Activated CD4-positive, CD25-positive, alpha-beta regulatory T cell treated with anti-CD3 and anti-CD28 coated beads, Interleukin-2, amount 50 U/mL, for 16 hours (primary cell): ENCODE results near the gene FLACC1.

Source experiments
- DNase-seq: peaks from one replicate; pipeline ENCODE4 v3.0.0-alpha.2; 2020; ENCODE audit warnings: low read depth, low spot score

FLACC1 gene

DNA sequence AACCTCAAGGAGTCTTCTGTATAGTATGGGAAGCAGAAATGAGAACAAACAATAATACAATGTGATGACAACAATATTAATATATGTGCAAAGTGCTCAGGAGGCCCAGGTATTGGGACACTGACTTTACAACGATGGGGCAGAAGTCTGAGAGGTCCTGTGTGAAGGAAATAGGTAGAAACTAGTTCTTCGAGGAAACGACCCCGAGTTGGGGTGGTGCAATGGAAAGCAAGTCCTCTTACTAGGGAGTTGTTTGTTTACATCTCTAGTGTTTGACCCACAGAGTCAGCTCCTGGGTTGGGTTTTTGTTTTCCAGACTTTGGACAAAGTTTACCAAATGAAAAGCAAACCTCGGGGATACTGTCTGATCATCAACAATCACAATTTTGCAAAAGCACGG lies 80.6 kb downstream of the FLACC1 start:
- DNase-seq, result no peak

DNA sequence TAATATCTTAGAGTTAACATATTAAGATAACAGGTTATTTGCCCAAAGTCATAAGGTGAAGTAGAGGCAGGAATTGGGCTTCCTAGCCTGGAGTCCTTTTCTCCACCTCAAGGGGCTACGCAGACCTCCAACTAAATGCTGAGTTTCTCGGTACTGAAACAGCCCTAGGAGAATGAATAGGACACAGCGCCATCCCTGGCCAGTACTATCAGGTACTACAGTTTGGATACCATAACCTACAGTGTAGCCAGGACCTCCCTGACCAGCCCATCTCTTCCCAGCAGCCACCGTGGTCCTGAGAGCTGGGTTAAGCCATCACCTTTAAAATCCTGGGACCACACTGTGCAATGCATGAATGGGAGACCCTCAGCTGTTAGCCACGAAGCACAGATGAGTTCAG lies 81.2 kb downstream of the FLACC1 start:
- no peak for DNase-seq

DNA sequence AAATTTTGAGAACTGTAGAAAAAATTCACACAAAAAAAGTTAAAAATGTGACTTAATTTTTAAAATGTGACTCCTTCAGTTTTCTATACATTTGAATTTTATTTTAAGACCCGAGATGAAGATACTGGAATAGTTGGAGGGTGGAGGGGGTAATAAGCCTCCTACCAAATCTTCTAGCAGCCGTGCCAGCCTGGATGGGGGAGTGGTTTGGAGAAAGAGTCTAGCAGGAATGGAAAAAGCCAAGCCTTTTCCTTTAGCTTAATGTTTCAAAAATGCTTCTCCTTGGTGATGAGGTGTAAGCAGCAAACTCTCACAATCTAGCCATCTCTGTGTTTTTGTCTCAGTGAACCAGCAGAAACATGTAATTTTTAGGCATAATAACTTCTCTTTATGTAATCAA lies 82.1 kb downstream of the FLACC1 start:
- DNase-seq, result no peak

DNA sequence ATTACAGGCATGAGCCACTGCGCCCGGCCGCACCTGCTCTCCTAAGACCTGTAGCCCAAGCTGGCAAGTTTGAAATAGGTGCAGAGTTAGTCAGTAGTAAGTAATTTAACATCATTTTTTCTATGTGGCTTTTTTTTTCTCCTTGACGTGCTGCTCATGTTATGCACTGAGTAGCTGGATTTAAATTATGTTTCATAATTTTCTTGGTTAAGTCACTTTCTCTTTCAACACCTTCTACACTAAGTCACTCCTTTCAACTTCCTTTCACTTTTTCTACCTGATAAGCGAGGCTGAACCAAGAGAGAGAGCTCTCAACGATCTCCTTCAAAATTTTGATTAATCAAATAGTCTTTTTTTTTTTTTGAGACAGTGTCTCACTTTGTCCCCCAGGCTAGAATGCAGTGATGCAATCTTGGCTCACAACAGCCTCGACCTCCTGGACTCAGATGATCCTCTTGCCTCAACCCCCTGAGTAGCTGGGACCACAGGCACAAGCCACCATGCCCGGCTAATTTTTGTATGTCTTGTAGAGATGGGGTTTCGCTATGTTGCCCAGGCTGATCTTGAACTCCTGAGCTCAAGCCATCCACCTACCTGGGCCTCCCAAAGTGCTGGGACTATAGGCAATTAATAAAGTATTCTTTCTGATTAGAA lies 83.7 kb downstream of the FLACC1 start:
- no peak for DNase-seq

DNA sequence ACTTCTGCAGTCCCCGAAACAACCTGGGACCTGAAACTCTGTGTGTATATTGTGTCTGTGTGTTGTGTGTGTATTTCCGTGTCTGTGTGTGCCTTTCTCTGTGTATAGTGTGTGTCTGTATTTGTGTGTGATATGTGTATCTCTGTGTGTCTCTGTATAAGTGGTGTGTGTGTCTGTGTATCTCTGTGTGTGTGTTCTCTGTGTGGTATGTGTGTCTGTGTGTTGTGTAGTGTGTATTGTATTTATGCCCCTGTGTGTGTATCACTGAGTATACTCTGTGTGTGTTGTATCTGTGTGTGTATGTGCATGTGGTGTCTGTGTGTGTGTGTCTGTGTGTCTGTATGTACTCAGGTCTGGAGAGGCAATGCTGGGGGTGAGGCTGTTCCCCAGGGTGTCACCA lies 85.2 kb downstream of the FLACC1 start:
- no peak for DNase-seq

DNA sequence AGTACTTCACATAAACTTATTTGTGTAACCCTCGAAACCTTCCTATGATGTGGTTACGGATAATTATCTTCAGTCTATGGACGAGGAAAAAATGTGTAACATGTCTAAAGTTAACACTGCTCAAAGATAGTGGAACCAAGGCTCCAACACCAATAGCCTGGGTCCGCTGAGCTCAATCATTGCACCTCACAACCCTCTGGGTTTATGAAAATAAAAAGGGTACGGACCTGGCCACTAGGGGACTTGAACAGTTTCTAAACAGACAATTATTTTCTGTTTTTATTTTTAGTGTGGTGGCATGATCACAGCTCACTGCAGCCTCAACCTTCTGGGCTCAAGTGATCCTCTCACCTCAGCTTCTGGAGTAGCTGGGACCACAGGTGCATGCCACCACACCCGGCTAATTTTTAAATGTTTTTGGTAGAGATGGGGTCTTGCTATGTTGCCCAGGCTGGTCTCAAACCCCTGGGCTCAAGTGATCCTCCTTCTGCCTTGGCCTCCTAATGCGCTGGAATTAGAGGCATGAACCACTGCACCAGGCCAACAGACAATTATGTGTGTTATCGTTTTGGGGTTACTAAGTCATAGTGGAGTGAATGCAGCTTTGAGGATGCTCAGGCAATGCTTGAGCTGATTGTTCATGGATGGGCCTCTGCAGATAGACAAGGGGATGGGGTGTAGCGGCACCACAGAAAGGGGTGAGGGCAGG lies 86.7 kb downstream of the FLACC1 start:
- no peak for DNase-seq

DNA sequence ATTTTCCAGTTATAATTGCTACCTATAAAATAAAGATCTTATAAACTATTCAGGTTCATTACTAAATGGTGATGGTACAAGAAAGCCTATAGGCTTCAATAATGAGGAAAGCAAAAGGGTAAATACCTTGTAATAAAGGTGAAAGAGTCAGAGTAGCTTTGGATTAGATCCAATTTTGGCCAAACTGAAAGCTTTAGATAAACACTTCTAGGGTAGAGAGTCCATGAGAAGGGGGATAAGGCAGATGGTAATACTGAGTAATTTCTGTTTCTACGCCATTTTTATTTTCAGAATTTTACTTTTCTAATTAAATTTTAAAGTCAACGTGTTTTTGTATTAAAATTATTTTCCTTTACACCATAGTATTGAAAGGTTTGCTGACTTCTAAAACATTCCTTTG lies 87.4 kb downstream of the FLACC1 start:
- DNase-seq, result no peak

DNA sequence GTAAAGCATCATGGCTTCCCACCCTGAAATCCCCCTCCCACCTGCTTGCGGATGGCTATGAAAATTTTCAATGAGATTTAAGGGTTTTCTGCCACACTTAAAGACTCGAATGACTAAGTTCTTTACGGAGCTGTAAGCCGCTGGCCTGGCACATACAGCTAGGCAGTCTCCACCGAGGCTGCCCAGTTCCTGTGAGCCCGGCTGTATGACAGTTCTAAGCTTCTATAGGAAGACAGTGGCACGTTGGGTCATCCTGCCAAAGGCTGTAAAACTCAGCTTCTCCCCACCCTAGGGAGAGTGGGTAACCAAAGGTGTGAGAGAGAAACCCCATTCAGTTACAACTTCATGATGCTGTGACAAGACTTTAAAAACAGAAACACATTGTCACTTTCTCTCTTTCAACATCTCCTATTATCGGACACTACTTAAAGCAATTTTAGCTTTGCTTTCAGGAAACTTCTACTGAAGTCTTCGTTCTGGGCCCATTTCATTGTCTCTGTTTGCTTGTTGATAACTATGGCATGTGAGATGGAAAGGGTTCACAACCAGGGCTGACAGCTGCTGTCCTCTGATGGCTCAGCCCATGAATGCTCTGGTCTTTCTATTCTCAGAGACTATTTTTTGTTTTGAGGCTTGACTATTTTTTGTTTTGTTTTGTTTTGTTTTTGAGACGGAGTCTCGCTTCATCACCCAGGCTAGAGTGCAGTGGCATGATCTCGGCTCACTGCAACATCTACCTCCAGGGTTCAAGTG lies 89.7 kb downstream of the FLACC1 start:
- no peak for DNase-seq

DNA sequence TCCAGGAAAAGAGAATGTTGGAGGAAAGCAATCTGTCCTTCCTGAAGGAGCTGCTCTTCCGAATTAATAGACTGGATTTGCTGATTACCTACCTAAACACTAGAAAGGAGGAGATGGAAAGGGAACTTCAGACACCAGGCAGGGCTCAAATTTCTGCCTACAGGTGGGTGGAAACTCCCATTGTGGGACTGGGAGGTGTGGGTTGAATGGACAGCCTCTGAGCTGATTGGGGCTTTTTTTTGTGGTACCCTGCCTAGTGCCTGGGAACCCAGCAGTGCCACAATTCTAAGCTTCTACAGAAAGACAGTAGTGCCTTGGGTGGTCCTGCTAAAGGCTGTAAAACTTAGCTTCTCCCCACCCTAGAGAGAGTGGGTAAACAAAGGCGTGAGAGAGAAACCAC lies 90.5 kb downstream of the FLACC1 start:
- DNase-seq, result no peak

DNA sequence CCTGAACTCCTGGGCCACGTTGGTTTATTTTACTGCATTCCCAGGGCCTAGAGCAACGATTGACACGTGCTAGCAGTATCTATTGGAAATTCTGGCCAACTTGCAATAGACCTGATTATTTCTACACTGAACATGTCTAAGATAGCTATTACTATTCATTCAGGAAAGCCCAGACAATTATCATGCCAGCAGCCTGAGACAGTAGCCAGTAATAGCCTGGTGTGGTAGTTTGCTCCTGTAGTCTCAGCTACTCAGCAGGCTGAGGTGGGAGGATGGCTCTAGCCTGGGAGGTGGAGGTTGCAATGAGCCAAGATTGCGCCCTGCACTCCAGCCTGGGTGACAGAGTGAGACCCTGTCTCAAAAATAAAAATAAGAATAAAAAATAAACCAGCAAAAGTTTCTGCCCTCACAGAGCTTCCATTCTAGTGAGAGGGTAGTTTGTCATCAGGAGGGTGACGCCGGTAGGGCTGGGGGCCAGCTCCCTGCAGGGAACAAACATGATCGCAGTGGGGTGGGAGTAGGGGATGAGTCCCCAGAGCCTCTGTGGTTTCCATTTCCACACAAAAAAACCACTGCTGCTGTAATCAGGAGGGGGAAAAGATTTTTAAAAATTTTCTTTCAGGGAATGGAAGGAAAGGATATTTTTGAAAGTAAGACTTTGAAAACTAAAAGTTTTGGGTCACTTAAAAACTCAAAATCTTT lies 92.5 kb downstream of the FLACC1 start:
- DNase-seq, result no peak

DNA sequence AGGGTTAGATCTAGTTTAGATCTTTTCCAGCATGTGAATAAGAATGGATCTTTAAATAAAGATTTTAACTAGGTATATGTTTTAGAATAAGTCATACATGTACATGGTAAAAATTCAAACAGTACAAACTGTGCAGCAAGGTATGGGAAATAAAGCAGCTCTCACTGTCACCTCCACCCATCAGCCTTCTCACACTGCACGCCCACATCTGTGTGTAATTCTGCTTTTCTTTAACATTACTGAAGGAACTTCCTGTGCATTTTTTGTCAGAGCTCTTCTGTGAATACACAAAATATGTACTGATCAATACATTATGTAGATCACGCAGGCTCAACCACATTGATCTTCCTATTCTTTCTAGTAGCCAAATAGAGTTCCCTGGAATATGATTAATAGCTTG lies 93.4 kb downstream of the FLACC1 start:
- DNase-seq, result no peak

DNA sequence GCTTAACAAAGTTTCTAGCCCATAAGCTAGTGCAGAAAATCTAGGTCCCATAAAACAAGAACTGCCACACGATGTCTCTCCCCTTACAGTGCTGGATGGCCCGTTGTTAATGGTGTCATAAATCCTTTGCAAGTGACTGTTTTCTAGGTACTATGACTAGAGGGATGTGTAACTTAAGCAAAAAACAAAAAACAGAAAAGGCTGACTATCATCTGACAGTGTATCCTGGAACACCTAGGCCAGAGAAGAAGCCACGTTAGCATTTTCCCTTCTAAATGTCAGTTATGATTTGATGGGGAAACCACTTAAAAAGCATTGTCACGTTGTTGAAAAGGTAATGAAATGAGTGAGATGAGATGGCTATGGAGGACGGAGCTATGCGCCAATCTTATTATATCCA lies 94.4 kb downstream of the FLACC1 start:
- DNase-seq, result no peak

DNA sequence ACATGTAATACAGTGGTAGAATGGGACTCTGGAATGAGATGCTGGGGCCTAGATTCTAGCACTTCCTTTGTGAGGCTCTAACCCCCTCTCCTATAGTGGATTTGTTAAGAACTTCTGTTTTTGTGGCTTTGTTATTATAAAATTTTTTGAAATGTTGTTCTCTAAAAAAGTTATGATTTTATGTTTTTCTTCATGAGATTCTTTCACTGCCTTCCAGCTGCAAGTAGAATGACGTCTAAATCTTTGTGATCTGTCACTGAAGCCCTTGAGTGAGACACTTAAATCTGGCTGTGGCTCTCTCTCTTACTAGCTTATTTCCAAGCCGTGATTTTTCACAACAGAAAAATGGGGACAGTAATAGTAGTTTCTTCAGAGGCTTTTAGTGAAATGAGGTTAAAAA lies 95.2 kb downstream of the FLACC1 start:
- DNase-seq, result no peak

DNA sequence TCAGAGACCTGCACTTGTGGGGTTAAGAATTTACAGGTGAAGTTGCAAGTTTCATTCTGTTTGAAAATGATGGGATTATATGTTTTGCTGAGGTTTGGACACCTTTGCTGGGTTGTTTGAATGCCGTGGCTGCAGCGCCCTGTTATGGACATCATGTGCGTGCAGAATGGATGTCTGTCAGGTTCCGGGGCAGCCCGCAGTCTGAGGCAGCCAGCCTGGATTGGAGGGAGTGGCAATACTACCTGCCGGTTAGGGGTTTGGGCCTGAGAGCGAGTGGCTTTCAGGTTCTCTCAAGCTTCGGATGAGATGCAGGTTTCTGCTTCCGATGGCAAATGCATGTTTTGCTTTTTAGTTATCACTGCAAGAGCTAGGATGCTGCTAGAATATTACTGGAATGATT lies 95.7 kb downstream of the FLACC1 start:
- DNase-seq, result peak; percentile 31

DNA sequence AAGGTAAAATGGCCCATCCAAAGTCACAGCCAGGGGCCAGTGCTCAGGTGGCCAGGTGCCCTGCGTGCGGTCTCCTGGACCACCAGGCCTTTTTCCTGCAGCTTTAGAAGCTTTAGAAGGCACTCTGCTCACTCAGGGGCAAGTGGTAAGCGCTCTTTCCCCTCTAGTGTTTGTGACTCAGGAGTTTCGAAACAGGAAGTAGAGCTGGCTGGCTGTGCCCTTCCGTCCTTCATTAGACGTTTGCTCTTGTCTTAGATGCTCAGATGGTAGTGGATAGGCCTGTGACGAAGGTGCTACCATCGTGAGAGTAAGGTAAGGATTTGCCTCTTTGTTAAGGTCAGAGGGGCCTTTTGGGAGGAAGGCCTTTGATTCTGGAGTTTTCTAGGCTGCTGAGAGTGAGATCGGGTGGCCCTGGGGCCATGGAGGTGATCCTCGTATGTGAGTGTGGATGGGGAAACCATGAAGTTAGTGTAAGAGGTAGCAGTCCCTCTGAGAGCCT lies 96.8 kb downstream of the FLACC1 start, which contains the start of gene CASP8:
Gene CASP8 (plus strand): TSS at position 235 of the 499 bp plus-strand sequence. CDS start 5,951 bp downstream, outside the sequence.
- DNase-seq, result no peak

DNA sequence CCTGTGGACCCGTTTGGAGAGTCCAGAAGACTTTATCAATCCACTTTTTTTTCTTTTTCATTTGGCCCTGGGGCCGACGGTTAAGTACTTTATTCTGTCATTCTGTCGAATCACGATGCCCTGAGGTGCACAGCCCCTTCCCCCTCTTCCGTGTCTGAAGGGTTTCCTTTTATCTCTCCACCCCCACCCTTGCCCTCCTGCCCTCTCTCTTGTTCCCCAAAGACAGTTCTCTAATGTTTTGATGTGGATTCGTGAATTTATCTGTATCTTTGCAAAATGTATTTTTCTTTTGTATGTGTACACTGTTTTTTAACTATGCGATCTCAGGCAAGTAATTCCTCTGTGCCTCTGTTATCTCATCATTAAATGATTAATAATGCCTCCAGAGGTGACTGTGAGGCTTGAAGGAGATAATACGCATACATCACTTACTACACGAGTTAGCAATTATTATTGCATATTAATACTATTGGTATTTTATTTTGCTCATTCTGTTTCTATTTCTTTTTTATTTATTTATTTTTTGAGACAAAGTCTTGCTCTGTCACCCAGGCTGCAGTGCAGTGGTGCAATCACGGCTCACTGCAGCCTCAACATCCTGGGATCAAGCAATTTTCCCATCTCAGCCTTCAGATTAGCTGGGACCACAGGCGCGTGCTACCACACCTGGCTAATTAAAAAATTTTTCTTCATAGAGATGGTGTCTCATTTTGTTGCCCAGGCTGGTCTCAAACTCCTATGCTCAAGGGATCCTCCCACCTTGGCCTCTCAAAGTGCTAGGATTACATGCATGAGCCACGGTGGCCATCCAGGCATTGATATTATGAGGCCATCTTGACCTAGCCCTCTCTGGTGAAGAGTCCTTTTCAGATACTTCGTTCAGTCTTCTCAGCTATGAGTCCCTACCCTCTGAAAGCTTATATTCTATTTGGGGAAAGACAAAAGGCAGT lies 98.2 kb downstream of the FLACC1 start:
- DNase-seq, result no peak

DNA sequence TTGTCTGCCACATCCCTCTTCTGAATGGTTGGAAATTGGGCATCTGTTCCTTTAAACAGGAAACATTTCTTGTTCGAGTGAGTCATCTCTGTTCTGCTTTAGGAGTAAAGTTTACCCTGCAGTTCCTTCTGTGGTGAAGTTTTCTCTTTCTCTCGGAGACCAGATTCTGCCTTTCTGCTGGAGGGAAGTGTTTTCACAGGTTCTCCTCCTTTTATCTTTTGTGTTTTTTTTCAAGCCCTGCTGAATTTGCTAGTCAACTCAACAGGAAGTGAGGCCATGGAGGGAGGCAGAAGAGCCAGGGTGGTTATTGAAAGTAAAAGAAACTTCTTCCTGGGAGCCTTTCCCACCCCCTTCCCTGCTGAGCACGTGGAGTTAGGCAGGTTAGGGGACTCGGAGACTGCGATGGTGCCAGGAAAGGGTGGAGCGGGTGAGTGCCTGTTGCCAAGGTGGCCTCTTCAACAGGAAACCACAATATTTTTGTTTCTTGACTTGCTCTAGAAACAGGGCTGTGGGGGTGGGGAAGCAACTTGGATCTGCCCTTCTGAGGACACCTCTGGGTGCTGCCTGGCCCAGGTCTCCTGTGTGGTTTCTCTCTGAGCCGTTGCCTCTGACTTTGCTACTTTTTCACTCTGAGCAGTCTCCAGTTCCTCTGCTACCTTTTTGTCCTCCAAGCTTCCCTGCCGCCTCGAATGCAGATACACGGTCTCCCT lies 99.0 kb downstream of the FLACC1 start:
- peak; percentile 86 for DNase-seq

DNA sequence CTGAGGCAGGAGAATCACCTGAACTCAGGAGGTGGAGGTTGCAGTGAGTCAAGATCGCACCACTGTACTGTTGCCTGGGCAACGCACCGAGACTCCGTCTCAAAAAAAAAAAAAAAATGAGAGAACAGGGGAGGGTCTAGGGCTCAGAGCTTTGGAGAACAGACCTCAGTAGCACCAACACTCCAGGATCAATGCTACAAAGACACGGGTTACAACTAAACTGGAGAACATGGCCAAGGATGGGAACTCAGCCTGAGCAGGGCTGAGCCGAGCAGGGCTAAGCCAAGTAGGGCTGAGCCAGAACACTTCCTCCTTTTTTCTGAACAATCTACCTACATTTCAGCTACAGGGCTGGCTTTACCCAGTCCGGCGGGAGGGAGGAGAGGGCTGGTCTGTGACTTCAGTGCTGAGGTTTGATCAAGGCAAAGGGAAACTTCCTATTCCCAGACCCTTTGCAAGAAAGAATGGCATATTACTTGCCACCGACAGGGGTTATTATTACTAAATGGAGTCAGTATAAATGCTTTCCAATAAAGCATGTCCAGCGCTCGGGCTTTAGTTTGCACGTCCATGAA lies 99.7 kb downstream of the FLACC1 start:
- DNase-seq, result no peak

DNA sequence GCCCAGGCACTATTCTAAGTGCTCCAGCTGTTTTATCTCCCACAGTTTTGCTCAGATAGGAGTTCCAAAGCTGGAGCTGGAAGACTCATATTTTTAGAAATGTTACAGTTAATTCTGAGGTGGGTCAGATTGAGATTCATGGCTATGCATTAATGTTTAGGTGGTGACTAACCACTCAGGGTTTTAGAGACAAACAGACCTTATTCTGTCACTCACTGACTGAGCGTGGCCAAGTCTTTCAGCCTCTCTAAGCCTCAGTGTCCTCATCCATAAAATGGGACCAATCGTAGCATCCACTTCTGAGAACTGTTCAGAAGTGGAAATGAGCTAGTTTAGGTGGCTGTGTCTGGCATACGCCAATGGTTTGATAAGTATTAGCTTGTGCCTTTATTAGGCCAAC lies 101.1 kb downstream of the FLACC1 start:
- DNase-seq, result no peak
